ENCODE results near the gene KLRF1. TPM values are rescaled to one million over a fixed set of nuclear protein-coding genes. Genes with fewer than 3 reads are reported as not detected.

KLRF1 gene
- total and polyA plus RNA-seq, 2 donors (not counting 1 experiment from before 2014, with no cell fraction given), result 1.0 to 1.7 TPM

DNA sequence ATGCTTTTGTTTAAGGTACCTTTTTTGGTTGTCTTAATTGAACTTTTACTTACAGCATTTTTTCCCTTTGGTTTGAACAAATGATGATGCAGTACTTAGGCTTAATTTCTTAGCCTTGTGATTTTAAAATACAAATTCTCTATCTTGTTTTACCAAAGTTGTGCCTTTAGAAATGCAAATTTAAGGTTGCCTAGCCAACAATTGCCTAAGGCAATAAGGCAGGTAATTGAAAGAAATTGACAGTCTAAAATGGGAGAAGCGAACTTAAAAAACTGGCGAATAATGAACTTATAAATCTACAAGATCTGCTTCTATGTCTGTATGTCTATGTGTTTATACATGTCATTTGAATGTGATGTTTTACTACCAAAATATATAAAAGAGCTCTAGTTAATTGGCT, 43.0 kb upstream of the KLRF1 start:
- ChIA-PET CTCF (interaction anchor here (1.0 to 2.0 kb wide), 3 partner anchors 13 to 35 kb away, joined by 3 to 7 read pairs (median 3); no protein-coding TSS in a partner anchor), POLR2A (no interaction called here)
- H3K27ac ChIP-seq (ENCODE audit: low read length in 2 of 2), result no peak overlapping the region
- DNase-seq (no peak), ATAC-seq (ENCODE audit: low read depth) (no peak)
- intact Hi-C loops (cut with micrococcal nuclease), result no loop called here
- H3K27me3 ChIP-seq (replicated peaks in 1 of 4; ENCODE audit: control extremely low read depth in 1 of 4, control insufficient read depth in 3 of 4, insufficient read depth in 4 of 4, low read length in 3 of 4), result no peaks in the 10 kb centered on the region
- H3K9ac ChIP-seq (ENCODE audit: low read length), result no peak overlapping the region
- Mint-ChIP-seq H3K4me3 (no peak overlapping the region), H3K27me3 (no peaks in the 10 kb centered on the region), H3K27ac (no peak overlapping the region), H3K9me3 (ENCODE audit: insufficient read depth) (no peaks in the 10 kb centered on the region), H3K4me1 (peaks cover 14% of the 10 kb centered on the region)
- no peaks in the 10 kb centered on the region for H3K79me2 ChIP-seq (ENCODE audit: control insufficient read depth, insufficient read depth, low read length)
- no CpG with 5 or more reads among the region's 2 CpGs for WGBS (ENCODE audit: insufficient coverage)
- no peak overlapping the region for H2AFZ ChIP-seq (ENCODE audit: insufficient read depth, low read depth, low read length, poor library complexity, severe bottlenecking)
- H3K9me3 ChIP-seq (ENCODE audit: control extremely low read depth in 1 of 3, control insufficient read depth in 2 of 3, insufficient read depth in 1 of 3, low read length in 2 of 3), result no peaks in the 10 kb centered on the region
- no peaks in the 10 kb centered on the region for H3K36me3 ChIP-seq (replicated peaks in 1 of 2; ENCODE audit: control extremely low read depth in 1 of 2, control insufficient read depth in 1 of 2, extremely low read depth in 1 of 2, insufficient read depth in 2 of 2, low read length in 1 of 2)
- H3K4me3 ChIP-seq (ENCODE audit: control extremely low read depth in 1 of 5, extremely low read depth in 1 of 5, insufficient read depth in 1 of 5, low read depth in 2 of 5, low read length in 4 of 5), result no peak overlapping the region
- no peak overlapping the region for H3K4me2 ChIP-seq (replicated peaks; ENCODE audit: low read depth, low read length, poor library complexity, severe bottlenecking)
- no peaks in the 10 kb centered on the region for H4K20me1 ChIP-seq (ENCODE audit: control insufficient read depth, insufficient read depth, low read length, poor library complexity, severe bottlenecking)
- peaks cover 2 to 8% of the 10 kb centered on the region in 2 donors for H3K4me1 ChIP-seq (ENCODE audit: control insufficient read depth in 2 of 2, insufficient read depth in 2 of 2, low read length in 2 of 2)
- TF ChIP-seq EZH2 (IDR thresholded peaks at IDR 0.05; ENCODE audit: borderline replicate concordance, insufficient read depth, low read depth, low read length, poor library complexity, severe bottlenecking) (no peak), CTCF (IDR thresholded peaks at IDR 0.05) (no peak)

- intact Hi-C loops (cut with micrococcal nuclease), result no loop called here
- no peaks in the 10 kb centered on the region for H3K27me3 Mint-ChIP-seq
- WGBS (ENCODE audit: insufficient coverage), result no CpG with 5 or more reads among the region's 3 CpGs
Measured at GRCh38 chr12:9784816-9785215, 42.5 kb upstream of the KLRF1 start.

More at GRCh38 chr12:9784816-9785215, 42.5 kb upstream of the KLRF1 start:
- Histone ChIP-seq H3K36me3 (replicated peaks in 1 of 2; ENCODE audit: control extremely low read depth in 1 of 2, control insufficient read depth in 1 of 2, extremely low read depth in 1 of 2, insufficient read depth in 2 of 2, low read length in 1 of 2) (no peaks in the 10 kb centered on the region), H3K9me3 (ENCODE audit: control extremely low read depth in 1 of 3, control insufficient read depth in 2 of 3, insufficient read depth in 1 of 3, low read length in 2 of 3) (no peaks in the 10 kb centered on the region), H3K4me3 (ENCODE audit: control extremely low read depth in 1 of 5, extremely low read depth in 1 of 5, insufficient read depth in 1 of 5, low read depth in 2 of 5, low read length in 4 of 5) (no peak overlapping the region), H2AFZ (ENCODE audit: insufficient read depth, low read depth, low read length, poor library complexity, severe bottlenecking) (no peak overlapping the region), H3K4me2 (replicated peaks; ENCODE audit: low read depth, low read length, poor library complexity, severe bottlenecking) (no peak overlapping the region), H3K4me1 (ENCODE audit: control insufficient read depth in 2 of 2, insufficient read depth in 2 of 2, low read length in 2 of 2) (peaks cover 0 to 3% of the 10 kb centered on the region in 2 donors), H4K20me1 (ENCODE audit: control insufficient read depth, insufficient read depth, low read length, poor library complexity, severe bottlenecking) (no peaks in the 10 kb centered on the region), H3K27me3 (replicated peaks in 1 of 4; ENCODE audit: control extremely low read depth in 1 of 4, control insufficient read depth in 3 of 4, insufficient read depth in 4 of 4, low read length in 3 of 4) (no peaks in the 10 kb centered on the region), H3K9ac (ENCODE audit: low read length) (no peak overlapping the region), H3K27ac (ENCODE audit: low read length in 2 of 2) (no peak overlapping the region), H3K79me2 (ENCODE audit: control insufficient read depth, insufficient read depth, low read length) (no peaks in the 10 kb centered on the region)
- Mint-ChIP-seq H3K4me1 (peaks cover 9% of the 10 kb centered on the region), H3K4me3 (no peak overlapping the region), H3K27ac (no peak overlapping the region), H3K9me3 (ENCODE audit: insufficient read depth) (no peaks in the 10 kb centered on the region)
- DNase-seq (no peak), ATAC-seq (ENCODE audit: low read depth) (no peak)
- POLR2A ChIA-PET, result no interaction called here
- CTCF ChIA-PET, result interaction anchor here (1.0 to 2.0 kb wide), 3 partner anchors 13 to 35 kb away, joined by 3 to 7 read pairs (median 3); no protein-coding TSS in a partner anchor
- TF ChIP-seq EZH2 (IDR thresholded peaks at IDR 0.05; ENCODE audit: borderline replicate concordance, insufficient read depth, low read depth, low read length, poor library complexity, severe bottlenecking), result no peak
- no peak for TF ChIP-seq CTCF (IDR thresholded peaks at IDR 0.05)

Data from B cell (primary cell).